ENCODE results near the gene ZNF229.

- TF ChIP-seq CTCF (conservative IDR thresholded peaks at IDR 0.05; ENCODE audit: low read depth, low read length) (no peak), EZH2 (IDR thresholded peaks at IDR 0.05; ENCODE audit: low read length, unreplicated experiment) (no peak)
These were observed 17.3 kb downstream of the ZNF229 start for GRCh38 chr19:44430956-44431355.
